ENCODE results near the gene TMSB4X. TPM values are rescaled to one million over a fixed set of nuclear protein-coding genes. Genes with fewer than 3 reads are reported as not detected.

The TMSB4X gene
- total and polyA plus RNA-seq, 3 donors from 2014 or later = 384 to 1,448 (median 669) TPM

DNA sequence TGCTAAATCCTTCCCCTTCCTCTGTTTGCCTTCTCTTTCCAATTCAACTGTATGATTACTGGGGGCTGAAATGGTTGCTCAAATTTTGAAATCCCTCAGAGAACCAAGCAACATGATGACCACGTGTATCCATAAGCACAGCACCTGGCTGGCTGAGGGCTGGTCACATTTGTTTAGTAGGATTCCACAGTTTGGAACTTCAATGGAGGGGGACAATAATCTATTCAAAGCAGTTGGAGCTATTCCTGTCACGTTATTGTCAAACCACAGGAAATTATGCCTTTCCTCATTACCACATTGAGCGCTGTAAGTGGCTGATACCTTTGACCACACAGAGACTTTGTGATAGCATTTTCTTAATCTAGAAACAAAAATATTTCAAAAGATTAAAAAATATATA is 7.0 kb downstream of the TMSB4X start:
- no peaks in the 10 kb centered on the region for H3K27me3 ChIP-seq
- H3K4me3 ChIP-seq = no peak overlapping the region
- TF ChIP-seq, protein P1, sequence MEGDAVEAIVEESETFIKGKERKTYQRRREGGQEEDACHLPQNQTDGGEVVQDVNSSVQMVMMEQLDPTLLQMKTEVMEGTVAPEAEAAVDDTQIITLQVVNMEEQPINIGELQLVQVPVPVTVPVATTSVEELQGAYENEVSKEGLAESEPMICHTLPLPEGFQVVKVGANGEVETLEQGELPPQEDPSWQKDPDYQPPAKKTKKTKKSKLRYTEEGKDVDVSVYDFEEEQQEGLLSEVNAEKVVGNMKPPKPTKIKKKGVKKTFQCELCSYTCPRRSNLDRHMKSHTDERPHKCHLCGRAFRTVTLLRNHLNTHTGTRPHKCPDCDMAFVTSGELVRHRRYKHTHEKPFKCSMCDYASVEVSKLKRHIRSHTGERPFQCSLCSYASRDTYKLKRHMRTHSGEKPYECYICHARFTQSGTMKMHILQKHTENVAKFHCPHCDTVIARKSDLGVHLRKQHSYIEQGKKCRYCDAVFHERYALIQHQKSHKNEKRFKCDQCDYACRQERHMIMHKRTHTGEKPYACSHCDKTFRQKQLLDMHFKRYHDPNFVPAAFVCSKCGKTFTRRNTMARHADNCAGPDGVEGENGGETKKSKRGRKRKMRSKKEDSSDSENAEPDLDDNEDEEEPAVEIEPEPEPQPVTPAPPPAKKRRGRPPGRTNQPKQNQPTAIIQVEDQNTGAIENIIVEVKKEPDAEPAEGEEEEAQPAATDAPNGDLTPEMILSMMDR (IDR thresholded peaks at IDR 0.05) = no peak
- TF ChIP-seq POLR2A (IDR thresholded peaks at IDR 0.05) = no peak
- H3K27ac ChIP-seq = no peak overlapping the region
- intact Hi-C loops (cut with DNase I; ENCODE audit: low total_unique reads) = no loop called here
- DNase-seq = no peak
- WGBS, 2 donors = 71 to 81% methylated on average over 3 of the region's 3 CpGs
- no peaks in the 10 kb centered on the region for H3K9me3 ChIP-seq
- no peaks in the 10 kb centered on the region for H3K4me1 ChIP-seq
- no peaks in the 10 kb centered on the region for H3K36me3 ChIP-seq (ENCODE audit: low read depth, missing control alignments)

DNA sequence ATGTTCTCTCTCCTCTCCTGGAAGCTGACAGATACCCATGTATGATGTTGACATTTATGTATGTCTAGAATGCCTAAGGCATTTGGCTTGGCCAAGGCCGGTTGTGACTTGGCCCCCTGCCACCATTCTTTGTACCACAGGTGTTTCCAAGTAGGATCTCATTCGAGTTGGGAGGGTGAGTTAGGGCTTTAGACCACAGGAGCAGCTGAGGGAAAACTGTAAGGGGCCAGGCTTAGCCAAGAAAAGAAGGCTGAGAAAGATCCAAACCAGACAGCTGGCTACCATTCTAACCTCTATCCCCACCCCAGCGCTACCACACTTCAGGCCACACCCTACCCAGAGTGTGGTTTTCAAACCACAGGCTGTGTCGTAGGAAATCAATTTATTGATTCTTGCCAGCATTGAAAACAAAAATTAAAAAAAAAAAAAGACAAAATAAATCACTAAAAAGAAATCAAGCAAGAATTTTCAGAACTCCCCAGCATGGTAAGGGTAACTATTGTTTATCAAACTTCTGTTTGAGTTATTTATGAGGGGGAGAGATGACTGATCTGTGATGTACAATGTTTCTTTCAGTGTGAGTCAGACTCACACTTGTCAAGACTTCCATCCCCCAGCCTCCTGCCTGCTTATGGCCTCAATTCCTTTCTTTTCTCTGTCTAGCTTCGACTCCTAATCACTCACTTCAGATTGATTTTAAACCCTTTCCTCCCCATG is 9.9 kb downstream of the TMSB4X start:
- Histone ChIP-seq H3K4me3 (no peak overlapping the region), H3K9me3 (no peaks in the 10 kb centered on the region), H3K27ac (no peak overlapping the region), H3K4me1 (no peaks in the 10 kb centered on the region), H3K27me3 (no peaks in the 10 kb centered on the region), H3K36me3 (ENCODE audit: low read depth, missing control alignments) (no peaks in the 10 kb centered on the region)
- DNase-seq = no peak
- intact Hi-C loops (cut with DNase I; ENCODE audit: low total_unique reads) = no loop called here
- 44 to 52% methylated on average over 5 of the region's 5 CpGs for WGBS, 2 donors
- no peak for TF ChIP-seq POLR2A (IDR thresholded peaks at IDR 0.05)
- TF ChIP-seq, protein P1 (IDR thresholded peaks at IDR 0.05) = no peak

DNA sequence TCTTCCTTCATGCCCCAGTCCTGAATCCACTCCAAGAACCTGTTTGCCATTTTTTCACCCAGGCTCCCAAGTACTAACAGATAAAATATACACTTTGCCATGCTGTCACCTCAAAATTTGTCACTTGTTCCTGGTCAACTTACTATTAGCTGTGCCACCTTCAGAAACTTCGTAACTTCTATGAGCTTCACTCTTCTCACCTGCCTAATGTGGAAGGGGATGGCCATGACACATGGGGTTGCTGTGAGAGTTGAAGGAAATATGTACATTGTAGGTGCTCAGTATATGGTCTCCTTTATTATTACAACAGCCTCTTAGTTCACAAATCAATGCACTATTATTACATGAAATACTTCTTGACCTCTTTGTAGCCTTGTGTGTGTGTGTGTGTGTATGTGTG is 10.4 kb downstream of the TMSB4X start:
- H3K27me3 ChIP-seq = no peaks in the 10 kb centered on the region
- no peak overlapping the region for H3K4me3 ChIP-seq
- TF ChIP-seq, protein P1 (IDR thresholded peaks at IDR 0.05) = no peak
- no peak for TF ChIP-seq POLR2A (IDR thresholded peaks at IDR 0.05)
- no peaks in the 10 kb centered on the region for H3K36me3 ChIP-seq (ENCODE audit: low read depth, missing control alignments)
- H3K27ac ChIP-seq = no peak overlapping the region
- no peak for DNase-seq
- intact Hi-C loops (cut with DNase I; ENCODE audit: low total_unique reads) = no loop called here
- H3K9me3 ChIP-seq = no peaks in the 10 kb centered on the region
- H3K4me1 ChIP-seq = no peaks in the 10 kb centered on the region
- WGBS, 2 donors = 95 to 100% methylated on average over 1 of the region's 1 CpG

DNA sequence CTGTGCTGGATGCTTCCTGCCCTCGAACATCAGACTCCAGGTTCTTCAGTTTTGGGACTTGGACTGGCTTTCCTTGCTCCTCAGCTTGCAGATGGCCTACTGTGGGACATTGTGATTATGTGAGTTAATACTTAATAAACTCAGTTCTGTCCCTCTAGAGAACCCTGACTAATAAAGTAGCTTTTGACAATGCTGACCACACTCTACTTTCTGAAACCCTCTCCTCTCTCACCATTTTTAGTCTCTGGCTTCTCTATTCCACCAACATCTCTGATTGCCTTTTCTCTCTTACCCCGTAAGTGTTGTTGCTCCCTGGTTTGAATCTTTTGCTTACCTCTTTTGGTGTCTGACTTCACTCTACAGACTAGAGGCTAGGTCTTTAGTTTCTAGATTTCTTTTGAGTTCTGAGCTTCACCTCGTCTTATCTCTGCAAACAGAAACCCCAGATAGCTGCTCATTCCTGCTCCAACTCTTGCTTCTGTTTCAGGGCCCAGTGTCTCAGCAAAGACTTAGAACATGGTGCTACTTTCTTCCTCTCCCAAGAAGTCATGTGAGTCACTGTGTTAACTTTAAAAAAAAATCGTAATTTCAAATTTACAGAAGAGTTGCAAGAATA is 11.4 kb downstream of the TMSB4X start:
- WGBS, 2 donors = 71 to 84% methylated on average over 4 of the region's 4 CpGs
- TF ChIP-seq, protein P1 (IDR thresholded peaks at IDR 0.05) = no peak
- TF ChIP-seq POLR2A (IDR thresholded peaks at IDR 0.05) = no peak
- no peaks in the 10 kb centered on the region for H3K36me3 ChIP-seq (ENCODE audit: low read depth, missing control alignments)
- no peak overlapping the region for H3K4me3 ChIP-seq
- no peaks in the 10 kb centered on the region for H3K27me3 ChIP-seq
- intact Hi-C loops (cut with DNase I; ENCODE audit: low total_unique reads) = no loop called here
- DNase-seq = no peak
- no peaks in the 10 kb centered on the region for H3K4me1 ChIP-seq
- H3K27ac ChIP-seq = no peak overlapping the region
- no peaks in the 10 kb centered on the region for H3K9me3 ChIP-seq

DNA sequence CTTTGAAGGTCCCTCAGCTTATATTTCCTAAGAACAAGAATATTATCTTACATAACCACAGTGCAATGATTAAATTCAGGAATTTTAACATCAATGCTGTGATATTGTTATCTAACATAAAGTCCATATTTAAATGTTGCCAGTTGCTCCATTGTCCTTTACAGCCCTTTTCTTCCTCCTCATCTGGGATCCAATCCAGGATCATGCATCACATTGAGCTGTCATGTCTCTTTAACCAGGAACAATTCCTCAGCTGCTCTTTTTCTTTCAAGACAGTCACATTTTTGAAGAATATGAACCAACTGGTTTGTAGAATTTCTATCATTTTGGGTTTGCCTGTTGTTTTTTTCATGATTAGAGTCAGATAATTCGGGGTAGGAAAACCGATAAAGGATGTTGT is 12.0 kb downstream of the TMSB4X start:
- no peak for TF ChIP-seq POLR2A (IDR thresholded peaks at IDR 0.05)
- TF ChIP-seq, protein P1 (IDR thresholded peaks at IDR 0.05) = no peak
- Histone ChIP-seq H3K9me3 (no peaks in the 10 kb centered on the region), H3K4me3 (no peak overlapping the region), H3K27ac (no peak overlapping the region), H3K27me3 (no peaks in the 10 kb centered on the region), H3K36me3 (ENCODE audit: low read depth, missing control alignments) (no peaks in the 10 kb centered on the region), H3K4me1 (no peaks in the 10 kb centered on the region)
- DNase-seq = no peak
- intact Hi-C loops (cut with DNase I; ENCODE audit: low total_unique reads) = no loop called here
- 68 to 83% methylated on average over 2 of the region's 2 CpGs for WGBS, 2 donors

All from testis (tissue), 3 donors.